HepG2 (cell line): ENCODE data around the gene ZNF30. TPM values are rescaled to one million over a fixed set of nuclear protein-coding genes. Genes with fewer than 3 reads are reported as not detected.

Experiments
- ATF4 ChIP-seq, 2 experiments: fragments of 450-650 bp in 1 of 2; sonication (generic) in 1 of 2; formaldehyde crosslinking; IDR thresholded peaks; 2 replicates each; pipeline versions ENCODE4 v1.5.0 to v1.8.0; 2020 to 2022; ENCODE audit warnings: mild to moderate bottlenecking in 1 of 2, missing genetic modification reagents in 1 of 2
- ATF6 ChIP-seq: sonication (generic); formaldehyde crosslinking; conservative IDR thresholded peaks from 2 replicates; pipeline ENCODE4 v1.4.0; 2020; ENCODE audit warnings: missing genetic modification reagents
- ATF7 ChIP-seq, 2 experiments: fragments of 450-650 bp in 1 of 2; sonication (generic) in 1 of 2; formaldehyde crosslinking in 1 of 2; IDR thresholded peaks; 2 replicates each; pipeline versions ENCODE4 v1.4.0 to v1.6.1; 2016 to 2020; ENCODE audit warnings: antibody characterized with exemption in 1 of 2, mild to moderate bottlenecking in 1 of 2, missing genetic modification reagents in 1 of 2
- CBX2 ChIP-seq, 2 experiments: fragments of 200-600 bp in 1 of 2; sonication (generic); formaldehyde crosslinking in 1 of 2; IDR thresholded peaks; 2 replicates each; pipeline versions ENCODE4 v1.7.0 to v1.8.1; 2018 to 2022; ENCODE audit warnings: low read depth in 2 of 2, low read length in 1 of 2, mild to moderate bottlenecking in 1 of 2, missing genetic modification reagents in 1 of 2
- CCAR2 ChIP-seq: fragments of 200-400 bp; formaldehyde crosslinking; optimal IDR thresholded peaks from 2 replicates; pipeline ENCODE3; 2018; ENCODE audit warnings: low read depth, mild to moderate bottlenecking, low read length, moderate library complexity
- FOXA1 ChIP-seq, 2 experiments: fragments of 450-650 bp in 1 of 2; sonication (generic) in 1 of 2; formaldehyde crosslinking in 1 of 2; IDR thresholded peaks; 2 replicates each; pipeline versions ENCODE4 v1.4.0 to v1.6.1; 2016 to 2020; ENCODE audit warnings: missing genetic modification reagents in 1 of 2
- FOXO1 ChIP-seq: sonication (generic); formaldehyde crosslinking; IDR thresholded peaks from 2 replicates; pipeline ENCODE4 v1.4.0; 2020; ENCODE audit warnings: missing genetic modification reagents
- FOXP1 ChIP-seq, 2 experiments: fragments of 450-650 bp in 1 of 2; IDR thresholded peaks; 2 replicates each; pipeline ENCODE4 v1.6.1; 2017 to 2018; ENCODE audit warnings: antibody characterized with exemption in 1 of 2
- GTF2F1 ChIP-seq: fragments of 150-350 bp; IDR thresholded peaks from 2 replicates; pipeline ENCODE4 v1.6.1; 2014; ENCODE audit warnings: low read length
- IKZF5 ChIP-seq: IDR thresholded peaks from 2 replicates; pipeline ENCODE4 v1.6.1; 2018; ENCODE audit warnings: missing genetic modification reagents, mild to moderate bottlenecking, missing compliant biosample characterization
- MAFF ChIP-seq: IDR thresholded peaks from 2 replicates; pipeline ENCODE4 v1.6.1; 2011; ENCODE audit warnings: low read depth, low read length, improper control_type of control experiment
- MED1 ChIP-seq: sonication (generic); formaldehyde crosslinking; IDR thresholded peaks from 2 replicates; pipeline ENCODE4 v1.4.0; 2020; ENCODE audit warnings: missing genetic modification reagents
- MEF2D ChIP-seq: sonication (generic); formaldehyde crosslinking; IDR thresholded peaks from 2 replicates; pipeline ENCODE4 v1.5.1; 2020; ENCODE audit warnings: mild to moderate bottlenecking, missing genetic modification reagents
- MIER3 ChIP-seq: IDR thresholded peaks from 2 replicates; pipeline ENCODE4 v1.6.1; 2016; ENCODE audit warnings: missing compliant biosample characterization, borderline replicate concordance
- MYNN ChIP-seq: sonication (generic); formaldehyde crosslinking; IDR thresholded peaks from 2 replicates; pipeline ENCODE4 v1.4.0; 2020; ENCODE audit warnings: mild to moderate bottlenecking, low read depth, missing genetic modification reagents
- NFIC ChIP-seq: IDR thresholded peaks from 2 replicates; pipeline ENCODE4 v1.6.1; 2012; ENCODE audit warnings: mild to moderate bottlenecking, low read length, inconsistent platforms
- NR2F6 ChIP-seq, 2 experiments: IDR thresholded peaks; 2 replicates each; pipeline ENCODE4 v1.6.1; 2016; ENCODE audit warnings: antibody characterized with exemption in 1 of 2, mild to moderate bottlenecking in 1 of 2
- PLRG1 ChIP-seq: fragments of 450-650 bp; conservative IDR thresholded peaks from 2 replicates; pipeline ENCODE4 v1.6.1; 2016
- REPIN1 ChIP-seq: sonication (generic); formaldehyde crosslinking; IDR thresholded peaks from 2 replicates; pipeline ENCODE4 v1.8.0; 2022; ENCODE audit warnings: missing genetic modification reagents, low read depth, mild to moderate bottlenecking, borderline replicate concordance
- SNAI1 ChIP-seq: sonication (generic); formaldehyde crosslinking; IDR thresholded peaks from 2 replicates; pipeline ENCODE4 v1.5.0; 2020; ENCODE audit warnings: mild to moderate bottlenecking, missing genetic modification reagents, borderline replicate concordance
- TRIM24 ChIP-seq: sonication (generic); formaldehyde crosslinking; IDR thresholded peaks from 2 replicates; pipeline ENCODE4 v1.8.0; 2022; ENCODE audit warnings: mild to moderate bottlenecking, missing genetic modification reagents
- ZNF264 ChIP-seq: sonication (generic); formaldehyde crosslinking; IDR thresholded peaks from 2 replicates; pipeline ENCODE4 v1.4.0; 2020; ENCODE audit warnings: missing genetic modification reagents
- ZNF329 ChIP-seq: sonication (generic); formaldehyde crosslinking; IDR thresholded peaks from 2 replicates; pipeline ENCODE4 v1.9.0; 2021; ENCODE audit warnings: low read depth, mild to moderate bottlenecking, missing genetic modification reagents
- ZNF503 ChIP-seq: sonication (generic); formaldehyde crosslinking; IDR thresholded peaks from 2 replicates; pipeline ENCODE4 v1.4.0; 2020; ENCODE audit warnings: missing genetic modification reagents
- ZNF547 ChIP-seq: sonication (generic); formaldehyde crosslinking; IDR thresholded peaks from 2 replicates; pipeline ENCODE4 v1.5.1; 2020; ENCODE audit warnings: mild to moderate bottlenecking, missing genetic modification reagents
- ZNF780A ChIP-seq: sonication (generic); formaldehyde crosslinking; IDR thresholded peaks from 2 replicates; pipeline ENCODE4 v1.8.0; 2022; ENCODE audit warnings: mild to moderate bottlenecking, missing genetic modification reagents, moderate library complexity
- polyA plus RNA-seq, 8 experiments: library from polyadenylated mRNA; depleted of rRNA in 3 of 8; stranded (reverse) in 7 of 8; unstranded in 1 of 8; fragments of >200 nt; fragmentation: Illumina TruSeq in 4 of 8; extraction: Trizol in 4 of 8; gene quantifications; 2 replicates each; pipeline versions ENCODE4 v1.2.1 to v1.2.3, GENCODE V29; 2011 to 2016; ENCODE audit warnings: low read depth in 4 of 8, missing spikeins in 1 of 8, mixed read lengths in 1 of 8; ENCODE audit not compliant: insufficient read depth in 1 of 8
- total RNA-seq, 5 experiments: library from RNA; depleted of rRNA; stranded (reverse); fragments of >200 nt; fragmentation: Illumina TruSeq; extraction: Trizol; gene quantifications; 2 replicates each; pipeline ENCODE4 v1.2.3, GENCODE V29; 2016; ENCODE audit warnings: low read depth in 1 of 5

The ZNF30 gene
- total and polyA plus RNA-seq, 2 of the 13 experiments (the other 11 are each of a cell fraction or from before 2014, with no cell fraction given): 2.3 to 4.4 TPM

- TF ChIP-seq MIER3: peak; percentile 59; the same call in 1 of the 2 replicates
- no peak for TF ChIP-seq REPIN1 (CRISPR knock-in tag)
- TF ChIP-seq ATF4 (CRISPR knock-in tag; IDR thresholded peaks at IDR 0.05): peak in 1 of 2 experiments; percentile 55; a peak in 1 of 4 replicates
- TF ChIP-seq ZNF503 (CRISPR knock-in tag): no peak
- no peak for TF ChIP-seq CCAR2
- TF ChIP-seq TRIM24: 0 out of 2 replicates have a peak, but pooled peaks have one; percentile 31
- no peak for TF ChIP-seq FOXA1 (IDR thresholded peaks at IDR 0.05)
- peak; percentile 50; the same call in 1 of the 2 replicates for TF ChIP-seq FOXA1 (CRISPR knock-in tag; IDR thresholded peaks at IDR 0.05)
- TF ChIP-seq FOXO1: peak; percentile 55; the same call in 1 of the 2 replicates
- TF ChIP-seq MED1 (CRISPR knock-in tag): peak; percentile 74
- TF ChIP-seq NFIC: 0 out of 2 replicates have a peak, but pooled peaks have one; percentile 31
- TF ChIP-seq PLRG1: no peak
- no peak for TF ChIP-seq FOXP1 (IDR thresholded peaks at IDR 0.05)
- peak; percentile 77 for TF ChIP-seq FOXP1 (CRISPR knock-in tag; IDR thresholded peaks at IDR 0.05)
- TF ChIP-seq ATF6 (CRISPR knock-in tag): no peak
- no peak for TF ChIP-seq ATF7 (IDR thresholded peaks at IDR 0.05)
- TF ChIP-seq ATF7 (CRISPR knock-in tag; IDR thresholded peaks at IDR 0.05): no peak
- no peak for TF ChIP-seq MEF2D (CRISPR knock-in tag)
- TF ChIP-seq NR2F6 (IDR thresholded peaks at IDR 0.05): no peak
- peak; percentile 13; the same call in 1 of the 2 replicates for TF ChIP-seq NR2F6 (CRISPR knock-in tag; IDR thresholded peaks at IDR 0.05)
- no peak for TF ChIP-seq CBX2 (IDR thresholded peaks at IDR 0.05; ENCODE audit: low read depth, low read length)
- TF ChIP-seq CBX2 (CRISPR knock-in tag; IDR thresholded peaks at IDR 0.05; ENCODE audit: low read depth): no peak
- no peak for TF ChIP-seq ZNF547 (CRISPR knock-in tag)
- no peak for TF ChIP-seq IKZF5 (CRISPR knock-in tag)
- no peak for TF ChIP-seq GTF2F1
- TF ChIP-seq ZNF329 (CRISPR knock-in tag): no peak
- TF ChIP-seq ZNF780A (CRISPR knock-in tag): no peak
- TF ChIP-seq ZNF264 (CRISPR knock-in tag): 0 out of 2 replicates have a peak, but pooled peaks have one; percentile 23
- no peak for TF ChIP-seq MAFF
- no peak for TF ChIP-seq MYNN (CRISPR knock-in tag)
- no peak for TF ChIP-seq SNAI1 (CRISPR knock-in tag)
Observed at GRCh38 chr19:34881982-34882381, 44.7 kb upstream of the ZNF30 start (continued).
